GM19025 (cell line): ENCODE measurements around the gene CTAG1A.
"Not testable (repeated sequence)": the region's sequence is repeated elsewhere in the genome, so short reads cannot be mapped to it uniquely, and the experiment has no call there.

ENCODE experiments used
- ATAC-seq: cut with Tn5 transposase; IDR thresholded peaks from one replicate; pipeline ENCODE4 v1.9.1; 2021; ENCODE audit warnings: mild to moderate bottlenecking, low read depth, moderate library complexity; ENCODE audit not compliant: unreplicated experiment

CTAG1A gene

DNA sequence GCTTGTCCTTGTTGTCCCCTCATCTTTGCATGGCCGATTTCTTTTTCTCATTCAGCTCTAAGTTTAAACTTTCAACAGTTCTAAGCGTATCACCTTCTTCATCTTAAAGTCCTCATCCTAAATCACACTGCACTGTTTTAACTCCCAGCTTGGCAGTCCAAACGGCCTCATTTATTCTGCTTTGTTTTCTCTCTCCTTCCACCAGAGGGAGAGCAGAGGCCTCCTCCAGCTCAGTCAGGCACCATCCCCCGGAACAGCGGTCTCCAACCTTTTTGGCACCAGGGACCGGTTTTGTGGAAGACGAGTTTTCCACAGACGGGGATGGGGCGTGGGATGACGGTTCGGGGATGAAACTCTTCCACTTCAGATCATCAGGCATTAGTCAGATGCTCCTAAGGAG is 14.6 kb upstream of the CTAG1A start:
- ATAC-seq, result not testable (repeated sequence)

DNA sequence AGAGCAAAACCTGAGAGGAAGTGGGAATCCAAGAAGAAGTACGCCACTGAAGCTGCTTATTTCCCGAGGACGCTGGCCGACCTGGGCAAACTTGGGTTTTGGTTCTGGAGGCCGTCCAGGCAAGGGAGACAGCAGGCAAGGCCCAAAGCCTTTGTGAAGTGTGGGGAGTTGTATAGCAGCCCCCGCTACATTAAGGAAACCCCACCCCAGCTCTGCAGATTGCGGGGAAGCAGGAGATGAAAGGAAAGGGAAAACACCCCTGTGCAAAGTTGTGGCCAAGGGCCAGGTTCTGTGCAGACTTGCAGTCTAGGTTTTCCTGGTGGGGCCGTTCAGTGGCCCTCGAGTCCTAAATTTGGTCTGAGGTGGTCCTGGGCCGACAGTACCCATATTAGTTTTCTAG is 11.9 kb upstream of the CTAG1A start:
- ATAC-seq, result not testable (repeated sequence)

DNA sequence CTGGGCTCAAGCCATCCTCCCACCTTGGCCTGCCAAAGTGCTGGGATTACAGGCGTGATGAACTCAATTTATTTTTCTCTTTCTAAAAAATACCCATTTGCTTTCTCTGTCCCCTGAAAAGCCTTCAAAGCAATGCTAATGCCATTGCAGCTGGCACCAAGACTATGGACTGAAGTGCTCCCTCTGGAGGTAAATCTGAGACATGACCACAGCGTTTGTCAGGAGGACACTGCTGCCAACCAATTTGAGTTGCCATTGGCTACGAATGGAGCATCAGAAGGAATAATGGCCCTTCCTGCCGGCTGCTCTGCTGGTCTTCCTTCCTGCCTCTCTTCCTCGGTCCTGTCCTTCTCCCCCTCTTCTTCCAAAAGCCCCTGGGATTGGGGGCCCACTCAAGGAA is 9.9 kb upstream of the CTAG1A start:
- ATAC-seq, result not testable (repeated sequence)

DNA sequence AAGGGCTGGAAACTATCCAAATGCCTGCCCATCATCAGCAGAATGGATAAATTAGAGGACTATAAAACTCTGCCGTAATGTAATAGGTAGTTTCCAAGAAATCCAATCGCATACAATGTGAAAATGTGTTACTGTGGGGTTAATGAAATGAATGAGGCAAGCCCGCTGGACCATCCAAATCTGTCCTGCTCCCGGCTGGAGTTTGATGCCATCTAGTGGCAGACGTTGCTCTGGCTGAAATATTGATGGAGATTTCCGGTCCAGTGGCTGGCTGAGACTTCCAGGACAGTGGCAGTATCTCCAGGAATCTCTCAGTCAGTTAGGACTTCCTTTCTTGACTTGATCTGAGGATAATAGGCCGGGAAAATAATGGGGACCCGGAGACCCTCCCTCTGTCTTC is 1.9 kb upstream of the CTAG1A start:
- ATAC-seq, result not testable (repeated sequence)

DNA sequence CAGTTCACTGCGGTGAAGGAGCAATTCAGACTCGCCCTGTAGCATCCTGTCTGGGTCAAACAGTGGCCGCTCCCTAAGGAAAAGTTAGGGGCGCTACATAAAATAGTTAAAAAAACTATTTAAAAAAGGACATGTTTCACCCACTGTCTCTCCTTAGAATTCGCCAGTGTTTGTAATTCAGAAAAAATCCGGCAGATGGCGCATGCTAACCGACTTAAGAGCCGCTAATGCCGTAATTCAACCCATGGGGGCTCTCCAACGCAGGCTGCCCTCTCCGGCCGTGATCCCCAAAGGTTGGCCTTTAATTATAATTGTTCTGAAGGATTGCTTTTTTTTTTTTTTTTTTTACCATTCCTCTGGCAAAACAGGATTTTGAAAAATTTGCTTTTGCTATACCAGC is 5.5 kb downstream of the CTAG1A start:
- not testable (repeated sequence) for ATAC-seq

DNA sequence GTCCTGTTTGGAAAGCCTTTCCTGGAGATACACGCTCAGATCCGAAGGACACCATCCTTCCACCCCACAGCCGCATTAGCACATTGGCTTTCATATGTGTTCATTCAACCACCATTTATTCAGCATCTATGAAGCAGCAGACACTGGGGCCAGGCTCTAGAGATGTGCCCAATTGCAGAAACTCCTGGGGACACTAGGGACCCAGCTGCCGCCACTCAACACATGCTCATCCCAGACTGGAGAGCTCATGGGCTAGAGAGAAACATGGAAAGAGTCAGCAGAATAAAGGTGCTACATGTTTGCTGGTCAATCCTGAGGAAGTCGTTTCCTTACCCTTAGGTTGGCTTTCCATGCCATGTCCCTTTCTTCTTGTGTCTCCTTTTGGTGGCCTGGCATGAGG is 7.6 kb downstream of the CTAG1A start:
- ATAC-seq, result no peak

DNA sequence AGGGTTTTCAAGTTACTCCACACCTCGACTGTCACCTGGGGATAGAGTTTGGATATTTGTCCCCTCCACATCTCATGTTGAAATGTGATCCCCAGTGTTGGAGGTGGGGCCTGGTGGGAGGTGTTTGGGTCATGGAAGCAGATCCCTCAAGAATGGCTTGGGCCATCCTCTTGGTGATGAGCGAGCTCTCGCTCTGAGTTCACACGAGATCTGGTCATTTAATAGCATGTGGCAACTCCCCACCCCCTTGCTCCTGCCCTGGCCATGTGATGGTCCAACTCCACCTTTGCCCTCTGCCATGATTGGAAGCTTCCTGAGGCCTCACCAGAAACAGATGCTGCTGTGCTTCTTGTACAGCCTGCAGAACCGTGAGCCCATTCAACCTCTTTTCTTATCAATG is 8.3 kb downstream of the CTAG1A start:
- no peak for ATAC-seq

DNA sequence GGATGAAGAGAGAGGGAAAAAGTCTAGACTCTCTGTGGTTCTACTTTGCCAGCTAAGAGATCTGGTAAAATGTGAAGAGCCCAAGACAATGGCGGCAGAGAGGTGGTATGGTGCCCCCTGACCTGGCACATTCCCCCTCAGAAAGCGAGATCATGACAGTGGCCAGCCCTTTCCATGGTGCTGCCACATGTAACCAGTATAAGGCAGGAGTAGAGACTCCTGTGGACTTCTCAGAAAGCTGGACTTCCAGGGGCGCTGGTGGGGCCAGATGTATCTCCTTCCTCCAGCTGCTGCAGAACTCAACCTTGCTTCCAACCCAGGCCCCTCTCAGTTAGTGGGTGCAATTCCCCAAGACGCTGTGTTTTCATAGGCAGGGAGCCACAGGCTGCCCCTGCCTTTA is 9.6 kb downstream of the CTAG1A start:
- ATAC-seq, result no peak

DNA sequence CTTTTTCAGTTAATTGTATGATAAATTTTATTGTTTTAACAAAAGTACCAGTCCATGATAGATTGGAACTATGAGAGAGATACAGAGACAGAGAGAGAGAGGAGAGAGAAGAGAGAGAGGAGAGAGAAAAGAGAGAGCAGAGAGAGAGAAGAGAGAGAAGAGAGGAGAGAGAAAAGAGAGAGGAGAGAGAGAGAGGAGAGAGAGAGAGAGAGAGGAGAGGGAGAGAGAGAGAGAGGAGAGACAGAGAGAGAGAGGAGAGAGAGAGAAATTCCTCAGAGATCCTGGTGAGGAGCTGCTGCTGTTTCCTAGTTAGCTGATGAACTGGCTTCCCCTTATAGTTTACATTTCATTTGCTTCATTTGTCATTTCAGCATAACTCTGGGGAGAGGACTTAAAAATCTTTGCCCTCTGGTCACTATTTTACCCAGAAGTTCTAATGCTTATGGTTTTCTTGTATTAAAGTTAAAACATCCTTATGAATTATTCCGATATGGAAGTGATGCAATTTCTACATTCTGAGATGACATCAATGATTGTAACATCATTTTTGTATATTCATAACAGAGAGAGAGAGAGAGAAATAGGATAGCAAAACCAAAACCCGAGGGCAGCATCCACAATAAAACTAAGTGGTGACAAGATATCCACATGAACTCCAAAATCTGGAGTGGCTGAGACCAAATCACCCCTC is 10.8 kb downstream of the CTAG1A start:
- ATAC-seq, result no peak

DNA sequence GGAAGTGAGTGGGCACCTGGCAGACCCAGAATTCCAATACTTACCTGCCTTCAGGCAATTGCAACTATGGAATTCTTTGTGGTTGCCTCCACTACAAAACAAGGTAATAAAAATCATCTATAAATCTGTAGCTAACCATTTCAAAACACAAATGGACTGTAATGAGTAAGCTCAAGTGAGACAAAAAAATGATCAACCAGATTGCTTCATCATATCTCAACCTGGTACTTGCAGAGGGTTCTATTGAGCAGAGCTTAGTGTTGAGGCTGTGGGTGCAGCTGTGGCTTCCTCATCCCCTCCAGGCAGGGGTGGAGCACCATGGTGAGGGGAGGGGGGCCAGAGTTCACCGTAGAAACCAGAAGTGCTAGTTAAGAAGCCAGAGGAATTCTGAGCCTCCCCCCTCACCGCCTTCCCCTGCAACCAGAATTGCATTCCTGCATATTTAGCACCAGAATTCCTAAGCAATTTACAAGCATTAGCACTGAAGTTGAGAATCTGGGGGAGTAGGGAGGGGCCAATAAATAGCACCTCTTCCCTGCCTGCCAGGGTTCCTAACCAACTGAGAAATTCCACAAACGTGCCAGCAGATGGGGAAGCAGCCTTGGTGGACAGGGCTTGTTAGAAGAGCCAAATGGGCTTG is 11.5 kb downstream of the CTAG1A start:
- no peak for ATAC-seq

DNA sequence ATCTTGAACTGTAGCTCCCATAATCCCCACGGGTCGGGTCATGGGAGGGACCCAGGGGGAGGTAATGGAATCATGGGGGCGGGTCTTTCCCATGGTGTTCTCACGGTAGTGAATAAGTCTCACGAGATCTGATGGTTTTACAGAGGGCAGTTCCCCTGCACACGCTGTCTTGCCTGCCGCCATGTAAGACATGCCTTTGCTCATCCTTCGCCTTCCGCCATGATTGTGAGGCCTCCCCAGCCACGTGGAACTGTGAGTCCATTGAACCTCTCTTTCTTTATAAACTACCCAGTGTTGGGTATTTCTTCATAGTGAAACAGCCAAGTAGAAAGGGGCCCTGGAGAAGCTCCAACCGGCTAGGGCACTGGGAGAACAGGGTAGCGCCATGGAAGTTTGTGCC is 12.3 kb downstream of the CTAG1A start:
- no peak for ATAC-seq

DNA sequence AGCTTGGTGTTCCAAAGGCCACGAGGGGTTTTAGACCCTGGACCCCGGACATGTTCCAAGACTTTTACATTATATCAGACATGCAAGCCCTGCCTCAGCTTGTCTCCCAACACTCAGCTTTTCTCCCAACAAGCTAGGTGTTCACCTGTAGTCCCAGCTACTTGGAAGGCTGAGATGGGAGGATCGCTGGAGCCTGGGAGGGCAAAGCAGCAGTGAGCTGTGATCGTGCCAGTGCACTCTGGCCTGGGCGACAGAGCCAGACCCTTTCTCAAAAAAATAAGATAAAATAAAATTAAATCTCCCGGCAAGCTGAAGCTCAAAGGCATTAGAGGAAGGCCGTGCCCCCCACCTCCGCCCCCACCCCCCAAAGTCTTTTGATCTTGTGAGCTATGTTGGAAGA is 13.7 kb downstream of the CTAG1A start:
- ATAC-seq, result no peak

DNA sequence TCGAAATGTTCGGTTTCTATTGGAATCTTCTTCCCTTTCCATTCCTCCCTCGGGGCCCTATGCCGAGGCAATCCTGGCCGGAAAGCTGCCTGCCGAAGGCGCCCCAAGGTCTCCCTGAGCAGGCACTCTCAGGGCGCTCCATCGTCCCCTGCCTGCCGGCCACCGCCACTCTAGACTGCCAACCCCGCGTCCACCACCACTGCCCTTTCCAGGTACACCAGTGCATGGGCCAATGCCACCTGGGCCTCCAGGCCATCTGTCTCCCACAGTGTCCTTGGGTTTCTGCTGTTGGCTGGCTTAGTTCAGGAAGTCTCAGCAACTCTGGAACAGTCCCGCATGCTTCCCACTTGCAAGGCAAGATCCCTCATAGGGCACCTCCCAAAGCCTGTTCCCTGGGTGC is 14.6 kb downstream of the CTAG1A start:
- no peak for ATAC-seq

DNA sequence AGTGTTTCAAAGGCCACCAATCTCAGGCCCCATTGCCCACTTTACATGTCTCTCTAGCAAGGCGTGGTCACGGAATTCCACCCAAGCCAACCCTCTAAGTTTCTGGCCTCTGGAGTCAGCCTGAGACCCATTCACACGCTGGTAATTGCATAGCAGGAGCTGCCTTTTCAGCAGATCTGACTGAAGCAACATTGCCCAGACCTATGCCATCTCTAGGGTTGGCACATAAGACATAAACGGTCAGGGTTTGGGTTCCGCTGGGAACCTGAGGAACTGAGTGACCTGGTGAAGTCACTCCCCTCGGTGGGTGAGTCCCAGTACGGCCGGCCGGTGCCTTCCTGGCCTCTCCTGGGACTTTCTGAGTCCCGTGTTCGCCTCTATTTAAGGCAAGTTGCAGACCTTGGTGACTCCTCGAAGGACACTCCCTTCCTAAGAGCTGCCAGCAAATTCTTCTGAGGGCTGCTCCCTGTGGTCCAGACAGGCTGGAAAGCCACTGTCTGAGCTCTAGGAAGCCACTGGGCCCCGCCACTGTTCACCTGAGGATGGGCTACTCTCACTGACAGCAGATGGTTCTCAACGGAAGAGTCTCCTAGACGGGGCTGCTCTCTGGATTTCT is 15.9 kb downstream of the CTAG1A start:
- ATAC-seq, result no peak

DNA sequence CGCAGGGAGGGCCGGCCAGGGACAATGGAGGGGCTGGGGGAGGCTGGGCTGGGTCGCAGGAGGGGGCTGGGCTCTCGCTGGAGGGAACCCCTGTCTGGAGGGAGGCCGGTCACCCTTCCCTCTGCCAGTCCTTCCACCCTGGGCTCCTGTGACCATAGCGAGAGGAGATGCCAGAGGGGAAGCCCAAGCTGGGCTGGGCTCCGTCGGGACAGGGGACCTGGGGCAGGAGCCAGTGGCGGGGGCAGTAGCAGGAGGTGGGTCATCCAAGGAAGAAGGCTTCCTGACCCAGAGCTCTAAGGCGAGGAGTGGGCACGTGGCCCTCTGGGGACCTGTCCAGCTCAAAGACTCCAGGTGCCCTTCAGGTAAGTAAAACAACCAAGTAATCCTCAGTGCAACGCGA is 17.3 kb downstream of the CTAG1A start:
- no peak for ATAC-seq

DNA sequence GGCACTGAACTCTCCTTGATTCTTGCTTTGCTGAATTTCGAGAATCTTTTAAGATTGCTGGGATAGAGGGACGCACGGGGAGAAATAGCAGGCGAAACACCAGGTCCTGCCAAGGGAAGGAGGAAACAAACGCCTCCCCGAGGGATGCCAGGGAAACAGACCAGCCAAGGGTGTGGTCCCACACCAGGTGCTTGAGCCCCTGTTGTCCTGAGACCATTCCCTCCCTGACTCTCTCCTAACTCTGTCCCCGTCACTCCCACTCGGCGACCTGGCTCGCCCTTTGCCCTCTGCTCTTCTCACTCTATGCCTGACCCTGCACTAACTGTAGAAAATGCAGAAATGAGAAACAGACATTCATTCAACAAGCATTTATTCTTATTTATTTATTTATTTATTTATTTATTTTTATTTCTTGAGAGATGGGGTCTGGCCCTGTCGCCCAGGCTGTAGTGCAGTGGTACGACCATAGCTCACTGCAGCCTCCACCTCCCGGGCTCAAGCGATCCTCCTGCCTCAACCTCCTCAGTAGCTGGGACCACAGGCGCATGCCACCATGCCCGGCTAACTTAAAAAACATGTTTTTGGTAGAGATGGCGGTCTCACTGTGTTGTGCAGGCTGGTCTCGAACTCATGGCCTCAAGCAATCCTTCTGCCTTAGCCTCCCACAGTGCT is 18.0 kb downstream of the CTAG1A start:
- ATAC-seq, result no peak

DNA sequence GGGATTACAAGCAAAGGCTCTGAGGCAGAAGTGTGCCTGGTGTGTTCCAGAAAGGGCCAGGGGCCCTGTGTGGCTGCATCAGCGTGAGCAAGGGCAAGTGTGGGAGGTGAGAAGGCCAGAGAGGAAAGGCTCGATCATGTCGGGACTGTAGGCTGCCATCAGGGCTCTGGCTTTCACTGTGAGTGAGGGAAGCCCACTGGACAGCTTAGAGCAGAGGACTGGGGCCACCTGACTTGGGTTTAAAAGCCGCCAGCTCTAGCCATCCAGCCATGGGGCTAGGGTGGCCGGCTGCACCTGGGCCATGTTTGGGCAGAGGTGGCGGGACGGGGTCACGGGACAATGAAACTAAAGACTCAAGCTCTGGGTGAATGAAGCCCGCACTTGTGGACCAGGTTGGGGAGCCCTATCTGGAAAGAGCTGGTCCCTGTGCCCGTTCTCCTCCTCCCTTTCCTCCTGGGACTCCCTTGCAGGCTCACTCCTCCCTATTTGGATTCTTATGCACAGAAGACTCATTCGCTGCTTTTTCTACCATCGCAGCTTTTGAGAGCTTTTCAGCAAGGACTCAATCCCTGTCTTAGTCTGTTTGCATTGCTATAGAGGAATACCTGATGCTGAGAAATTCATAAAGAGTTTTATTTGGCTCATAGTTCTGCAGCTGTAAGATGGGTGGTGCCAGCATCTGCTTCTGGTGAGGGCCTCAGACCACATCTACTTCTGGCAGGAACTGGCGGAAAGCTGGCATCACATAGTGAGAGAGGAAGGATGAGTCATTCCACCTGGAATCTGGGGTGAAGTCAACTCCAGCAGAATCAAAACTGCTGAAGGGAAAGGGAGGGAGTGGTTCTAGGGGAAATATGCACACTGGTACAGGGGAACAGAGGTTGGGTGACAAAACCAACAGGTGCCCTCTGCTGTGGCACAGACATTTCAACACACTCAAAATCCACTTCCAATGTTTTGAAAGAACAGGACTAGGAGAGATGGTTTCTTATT is 18.8 kb downstream of the CTAG1A start:
- no peak for ATAC-seq

DNA sequence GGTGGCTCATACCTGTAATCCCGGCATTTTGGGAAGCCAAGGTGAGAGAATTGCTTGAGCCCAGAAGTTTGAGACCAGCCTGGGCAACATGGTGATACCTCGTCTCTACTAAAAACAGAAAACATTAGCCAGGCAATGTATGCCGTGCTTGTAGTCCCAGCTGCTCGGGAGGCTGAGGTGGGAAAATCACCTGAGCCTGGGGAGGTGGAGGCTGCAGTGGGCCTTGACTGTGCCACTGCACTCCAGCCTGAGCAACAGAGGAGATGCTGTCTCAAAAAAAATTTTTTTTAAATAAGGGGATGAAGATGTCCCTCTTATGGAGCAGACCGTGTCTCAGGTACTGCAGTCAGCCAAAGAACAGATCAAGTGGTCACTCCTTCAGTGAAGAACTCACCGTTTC is 20.6 kb downstream of the CTAG1A start:
- no peak for ATAC-seq

DNA sequence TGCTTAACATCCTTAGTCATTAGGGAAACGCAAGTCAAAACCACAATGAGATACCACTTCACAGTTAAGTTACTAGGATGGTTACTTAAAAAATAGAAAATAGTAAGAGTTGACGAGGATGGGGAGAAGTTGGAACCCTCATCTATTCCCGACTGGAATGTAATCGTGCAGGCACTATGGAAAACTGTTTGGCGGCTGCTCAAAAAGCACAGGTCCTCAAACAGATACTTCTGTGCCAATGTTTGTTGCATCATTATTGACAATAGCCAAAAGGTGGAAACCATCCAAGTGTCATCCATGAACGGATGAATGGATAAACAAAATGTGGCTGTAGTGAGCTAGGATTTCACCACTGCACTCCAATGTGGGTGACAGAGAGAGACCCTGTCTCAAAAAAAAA is 22.4 kb downstream of the CTAG1A start:
- no peak for ATAC-seq

DNA sequence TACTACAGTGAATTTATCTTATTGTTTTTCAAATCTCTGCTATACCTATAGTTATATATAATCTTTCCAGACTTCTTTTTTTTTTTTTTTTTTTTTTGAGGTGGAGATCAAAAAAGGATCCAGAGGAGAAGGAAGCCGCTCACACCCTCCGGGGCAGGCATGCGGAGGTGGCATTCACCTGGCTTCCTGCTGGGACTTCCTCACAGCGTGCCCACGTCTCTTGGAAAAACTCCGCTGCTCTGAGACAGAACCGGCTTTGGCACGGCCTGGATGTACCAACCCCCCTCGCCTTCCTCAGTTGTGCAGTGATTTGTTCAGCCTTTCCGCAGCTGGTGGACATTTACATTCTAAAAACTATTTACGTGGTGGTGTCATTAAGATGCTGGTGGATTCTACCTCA is 23.0 kb downstream of the CTAG1A start:
- ATAC-seq, result not testable (repeated sequence)
